GM21529 (cell line): ENCODE results near the gene IRF8.
"Not testable (repeated sequence)": the region's sequence is repeated elsewhere in the genome, so short reads cannot be mapped to it uniquely, and the experiment has no call there.

Experiments used
- ATAC-seq: cut with Tn5 transposase; IDR thresholded peaks from one replicate; pipeline ENCODE4 v1.9.1; 2021; ENCODE audit not compliant: unreplicated experiment

The IRF8 gene

GRCh38 chr16:85898521-85899442, at the start of gene IRF8:
TSS of gene IRF8 (plus strand) at chr16:85899162. CDS start at chr16:85903016, 3,854 bp downstream.
- peak; percentile 47 for ATAC-seq

GRCh38 chr16:85849388-85849787, 49.6 kb upstream of the IRF8 start:
- ATAC-seq = no peak

GRCh38 chr16:85850344-85850880, 48.5 kb upstream of the IRF8 start:
- no peak for ATAC-seq

GRCh38 chr16:85851034-85851785, 47.8 kb upstream of the IRF8 start:
- no peak for ATAC-seq

GRCh38 chr16:85853547-85854545, 45.1 kb upstream of the IRF8 start:
- ATAC-seq = no peak

- ATAC-seq = no peak
Measured at GRCh38 chr16:85854935-85855334, 44.0 kb upstream of the IRF8 start.

GRCh38 chr16:85856079-85856478, 42.9 kb upstream of the IRF8 start:
- ATAC-seq = no peak

- no peak for ATAC-seq
Measured at GRCh38 chr16:85856585-85856984, 42.4 kb upstream of the IRF8 start.

GRCh38 chr16:85857406-85857805, 41.6 kb upstream of the IRF8 start:
- no peak for ATAC-seq

- not testable (repeated sequence) for ATAC-seq
Measured at GRCh38 chr16:85858571-85858970, 40.4 kb upstream of the IRF8 start.

- ATAC-seq = no peak
Measured at GRCh38 chr16:85858984-85859817, 39.8 kb upstream of the IRF8 start.

- no peak for ATAC-seq
Measured at GRCh38 chr16:85859818-85860125, 39.2 kb upstream of the IRF8 start.

GRCh38 chr16:85860413-85861094, 38.4 kb upstream of the IRF8 start:
- peak; percentile 87 for ATAC-seq

GRCh38 chr16:85861095-85861825, 37.7 kb upstream of the IRF8 start:
- ATAC-seq = no peak

- no peak for ATAC-seq
Measured at GRCh38 chr16:85862476-85863383, 36.2 kb upstream of the IRF8 start.

GRCh38 chr16:85863384-85863774, 35.6 kb upstream of the IRF8 start:
- ATAC-seq = no peak

- no peak for ATAC-seq
Measured at GRCh38 chr16:85864965-85865364, 34.0 kb upstream of the IRF8 start.

- no peak for ATAC-seq
Measured at GRCh38 chr16:85867189-85867588, 31.8 kb upstream of the IRF8 start.
